ENCODE results near the gene FANCB. TPM values are rescaled to one million over a fixed set of nuclear protein-coding genes. Genes with fewer than 3 reads are reported as not detected.

Gene FANCB
- total and polyA plus RNA-seq, 8 donors = 0.08 to 0.83 (median 0.33) TPM

GRCh38 chrX:14832586-14832985 lies 40.3 kb downstream of the FANCB start:
- intact Hi-C loops (cut with DNase I) = no loop called here
- ATAC-seq = no peak
- Histone ChIP-seq H3K4me1 (no peaks in the 10 kb centered on the region), H3K27me3 (no peaks in the 10 kb centered on the region), H3K4me3 (no peak overlapping the region), H3K27ac (no peak overlapping the region), H3K9me3 (no peaks in the 10 kb centered on the region), H3K36me3 (no peaks in the 10 kb centered on the region)
- no peak for TF ChIP-seq CTCF (IDR thresholded peaks at IDR 0.05)
- no peak for DNase-seq
- FAIRE-seq = no peak

GRCh38 chrX:14832151-14832550 lies 40.7 kb downstream of the FANCB start:
- peaks cover 0 to under 1% (median 0%) of the 10 kb centered on the region in 4 donors for H3K27me3 ChIP-seq
- 51 to 62% methylated on average over 2 of the region's 2 CpGs for WGBS, 2 donors
- no peak for FAIRE-seq
- intact Hi-C loops (cut with DNase I) = no loop called here
- no peaks in the 10 kb centered on the region for H3K9me3 ChIP-seq
- no peak overlapping the region for H3K27ac ChIP-seq
- TF ChIP-seq CTCF (IDR thresholded peaks at IDR 0.05) = no peak
- ATAC-seq = no peak
- no peaks in the 10 kb centered on the region for H3K4me1 ChIP-seq
- no peak for DNase-seq
- no peak overlapping the region for H3K4me3 ChIP-seq
- H3K36me3 ChIP-seq = no peaks in the 10 kb centered on the region

- intact Hi-C loops (cut with DNase I) = no loop called here
- Histone ChIP-seq H3K4me3 (no peak overlapping the region), H3K27me3 (peaks cover 0 to 6% (median 0%) of the 10 kb centered on the region in 4 donors), H3K27ac (no peak overlapping the region), H3K4me1 (no peaks in the 10 kb centered on the region), H3K36me3 (no peaks in the 10 kb centered on the region), H3K9me3 (no peaks in the 10 kb centered on the region)
- DNase-seq (no peak), ATAC-seq (no peak), FAIRE-seq (no peak)
- TF ChIP-seq CTCF (IDR thresholded peaks at IDR 0.05) = no peak
- 55 to 89% methylated on average over 2 of the region's 2 CpGs for WGBS, 2 donors
Observed at GRCh38 chrX:14829643-14830042, 43.2 kb downstream of the FANCB start.

- Histone ChIP-seq H3K36me3 (no peaks in the 10 kb centered on the region), H3K27me3 (peaks cover 0 to 6% (median 0%) of the 10 kb centered on the region in 4 donors), H3K27ac (no peak overlapping the region), H3K4me1 (no peaks in the 10 kb centered on the region), H3K9me3 (no peaks in the 10 kb centered on the region), H3K4me3 (no peak overlapping the region)
- intact Hi-C loops (cut with DNase I) = no loop called here
- WGBS, 2 donors = 62 to 74% methylated on average over 3 of the region's 3 CpGs
- no peak for ATAC-seq
- FAIRE-seq = no peak
- TF ChIP-seq CTCF (IDR thresholded peaks at IDR 0.05) = no peak
- DNase-seq = no peak
Observed at GRCh38 chrX:14826319-14826718, 46.5 kb downstream of the FANCB start.

GRCh38 chrX:14825851-14826250 lies 47.0 kb downstream of the FANCB start:
- H3K9me3 ChIP-seq = no peaks in the 10 kb centered on the region
- H3K4me1 ChIP-seq = no peaks in the 10 kb centered on the region
- H3K4me3 ChIP-seq = no peak overlapping the region
- DNase-seq = no peak
- no peak overlapping the region for H3K27ac ChIP-seq
- no peak for FAIRE-seq
- no peaks in the 10 kb centered on the region for H3K36me3 ChIP-seq
- ATAC-seq = no peak
- intact Hi-C loops (cut with DNase I) = no loop called here
- no peak for TF ChIP-seq CTCF (IDR thresholded peaks at IDR 0.05)
- H3K27me3 ChIP-seq = peaks cover 0 to 6% (median 0%) of the 10 kb centered on the region in 4 donors

Data from pancreas (tissue), 10 donors.